H1 (cell line): ENCODE data around the gene PSD. TPM values are rescaled to one million over a fixed set of nuclear protein-coding genes. Genes with fewer than 3 reads are reported as not detected.

ENCODE experiments used
- CTCF ChIA-PET: fragments of 300-600 bp; sonication (Branson Sonifier 250); formaldehyde crosslinking; loops from one replicate; lab custom pipeline; 2021; ENCODE audit not compliant: partially characterized antibody; lab: Charles Lee
- POLR2A ChIA-PET: fragments of 300-600 bp; sonication (Branson Sonifier 250); formaldehyde crosslinking; loops from one replicate; lab custom pipeline; 2021; ENCODE audit warnings: inconsistent platforms; ENCODE audit not compliant: partially characterized antibody; lab: Charles Lee
- DNase-seq, 2 experiments: peaks; one replicate each; pipeline versions ENCODE4 v3.0.0 to v3.0.0-alpha.2; 2010 to 2022; ENCODE audit warnings: low spot score in 2 of 2, low read depth in 1 of 2, mixed read lengths in 1 of 2
- FAIRE-seq: peaks from 2 replicates; lab custom pipeline; 2011; peaks lifted over from hg19 to GRCh38; lab: Jason Lieb, UNC
- H2AFZ ChIP-seq: 2 replicates; pipeline ENCODE4 v1.8.1; 2012; ENCODE audit warnings: low read length, inconsistent platforms
- H2AK5ac ChIP-seq: 2 replicates; pipeline ENCODE4 v1.6.1; 2013; ENCODE audit warnings: low read depth, low read length
- H2BK120ac ChIP-seq: replicated peaks from 2 replicates; pipeline ENCODE3; 2013; ENCODE audit warnings: low read depth, low read length, inconsistent platforms
- H2BK12ac ChIP-seq: 2 replicates; pipeline ENCODE4 v1.6.1; 2013; ENCODE audit warnings: low read depth, low read length
- H2BK15ac ChIP-seq: 2 replicates; pipeline ENCODE4 v1.6.1; 2013; ENCODE audit warnings: low read length
- H2BK20ac ChIP-seq: 2 replicates; pipeline ENCODE4 v1.6.1; 2013; ENCODE audit warnings: low read length
- H2BK5ac ChIP-seq: 2 replicates; pipeline ENCODE4 v1.6.1; 2013; ENCODE audit warnings: low read depth, low read length
- H3K14ac ChIP-seq: 2 replicates; pipeline ENCODE4 v1.6.1; 2013; ENCODE audit warnings: inconsistent platforms; ENCODE audit not compliant: insufficient read length
- H3K18ac ChIP-seq: 2 replicates; pipeline ENCODE4 v1.6.1; 2013; ENCODE audit warnings: low read length; ENCODE audit errors: extremely low read depth
- H3K23ac ChIP-seq: 2 replicates; pipeline ENCODE4 v1.6.1; 2013; ENCODE audit warnings: inconsistent platforms; ENCODE audit not compliant: insufficient read length
- H3K23me2 ChIP-seq: 2 replicates; pipeline ENCODE4 v1.6.1; 2013; ENCODE audit warnings: low read depth, low read length
- H3K27ac ChIP-seq: 2 replicates; pipeline ENCODE4 v1.6.1; 2011; ENCODE audit warnings: low read depth, low read length, inconsistent platforms
- H3K27me3 ChIP-seq, 4 experiments: replicated peaks in 1 of 4; 1 replicate in 1 of 4; 2 replicates in 3 of 4; pipeline versions ENCODE4 v1.6.1 to v1.8.1; 2011 to 2013; ENCODE audit warnings: low read length in 3 of 4, mild to moderate bottlenecking in 3 of 4, inconsistent platforms in 2 of 4, mixed read lengths in 2 of 4, moderate library complexity in 1 of 4; ENCODE audit not compliant: control insufficient read depth in 3 of 4, insufficient read depth in 3 of 4; ENCODE audit errors: extremely low read depth in 1 of 4
- H3K36me3 ChIP-seq, 4 experiments: 2 replicates each; pipeline versions ENCODE4 v1.6.1 to v1.8.1; 2011 to 2013; ENCODE audit warnings: mild to moderate bottlenecking in 4 of 4, low read length in 3 of 4, moderate library complexity in 2 of 4, control low read depth in 1 of 4, inconsistent platforms in 1 of 4; ENCODE audit not compliant: insufficient read depth in 4 of 4, control insufficient read depth in 2 of 4
- H3K4ac ChIP-seq: replicated peaks from 2 replicates; pipeline ENCODE3; 2013; ENCODE audit warnings: low read length, low read depth, mixed read lengths, inconsistent platforms; ENCODE audit not compliant: insufficient read length
- H3K4me1 ChIP-seq, 4 experiments: replicated peaks in 1 of 4; 1 replicate in 1 of 4; 2 replicates in 3 of 4; pipeline versions ENCODE4 v1.6.1 to v1.8.1; 2011 to 2013; ENCODE audit warnings: low read length in 3 of 4, inconsistent platforms in 2 of 4, mixed read lengths in 1 of 4; ENCODE audit not compliant: insufficient read depth in 4 of 4, control insufficient read depth in 3 of 4
- H3K4me2 ChIP-seq, 2 experiments: 2 replicates each; pipeline versions ENCODE4 v1.6.1 to v1.8.1; 2011 to 2013; ENCODE audit warnings: low read depth in 2 of 2, low read length in 2 of 2, control low read depth in 1 of 2, inconsistent platforms in 1 of 2, mild to moderate bottlenecking in 1 of 2; ENCODE audit not compliant: insufficient read depth in 1 of 2
- H3K4me3 ChIP-seq, 4 experiments: fragments of 200-600, 300-600 bp in 1 of 4; sonication (generic), shearing (Covaris generic), sonication (Bioruptor Twin) in 1 of 4; 2 replicates each; pipeline versions ENCODE4 v1.5.1 to v1.8.1; 2011 to 2016; ENCODE audit warnings: low read length in 4 of 4, low read depth in 3 of 4, control low read depth in 2 of 4, inconsistent platforms in 2 of 4, mild to moderate bottlenecking in 2 of 4, mixed read lengths in 1 of 4, moderate library complexity in 1 of 4; ENCODE audit not compliant: insufficient read depth in 2 of 4; ENCODE audit errors: extremely low read depth in 1 of 4
- H3K56ac ChIP-seq: replicated peaks from 2 replicates; pipeline ENCODE3; 2013; ENCODE audit warnings: low read depth, mild to moderate bottlenecking, mixed read lengths, low read length, inconsistent platforms; ENCODE audit not compliant: insufficient read length
- H3K79me1 ChIP-seq: 2 replicates; pipeline ENCODE4 v1.6.1; 2013; ENCODE audit warnings: low read depth, low read length, control low read depth
- H3K79me2 ChIP-seq, 2 experiments: 2 replicates each; pipeline versions ENCODE4 v1.6.1 to v1.8.1; 2012 to 2013; ENCODE audit warnings: low read length in 2 of 2, mild to moderate bottlenecking in 2 of 2, inconsistent platforms in 1 of 2; ENCODE audit not compliant: insufficient read depth in 2 of 2, control insufficient read depth in 1 of 2
- H3K9ac ChIP-seq, 4 experiments: replicated peaks in 1 of 4; 1 replicate in 1 of 4; 2 replicates in 3 of 4; pipeline versions ENCODE4 v1.6.1 to v1.8.1; 2011 to 2013; ENCODE audit warnings: low read depth in 3 of 4, low read length in 3 of 4, control low read depth in 2 of 4, mild to moderate bottlenecking in 2 of 4, moderate library complexity in 2 of 4, inconsistent platforms in 1 of 4; ENCODE audit errors: extremely low read depth in 1 of 4
- H3K9me3 ChIP-seq, 2 experiments: 2 replicates each; pipeline versions ENCODE4 v1.6.1 to v1.8.1; 2012 to 2013; ENCODE audit warnings: mild to moderate bottlenecking in 2 of 2, moderate library complexity in 2 of 2, control low read depth in 1 of 2, inconsistent platforms in 1 of 2, low read depth in 1 of 2, low read length in 1 of 2, mixed read lengths in 1 of 2; ENCODE audit not compliant: insufficient read depth in 2 of 2
- H4K20me1 ChIP-seq, 2 experiments: replicated peaks in 1 of 2; 2 replicates each; pipeline versions ENCODE3 to v1.8.1; 2011 to 2013; ENCODE audit warnings: inconsistent platforms in 2 of 2, low read length in 2 of 2, mild to moderate bottlenecking in 1 of 2; ENCODE audit not compliant: insufficient read depth in 2 of 2, control insufficient read depth in 1 of 2
- H4K5ac ChIP-seq: 2 replicates; pipeline ENCODE4 v1.6.1; 2013; ENCODE audit warnings: low read length, low read depth, mixed read lengths, inconsistent platforms; ENCODE audit not compliant: insufficient read length
- H4K8ac ChIP-seq: 2 replicates; pipeline ENCODE4 v1.8.0; 2013; ENCODE audit warnings: mild to moderate bottlenecking, moderate library complexity, low read length, inconsistent platforms; ENCODE audit not compliant: insufficient read depth; ENCODE audit errors: extremely low read depth
- H4K91ac ChIP-seq: replicated peaks from 2 replicates; pipeline ENCODE3; 2013; ENCODE audit warnings: low read length, mixed read lengths, inconsistent platforms; ENCODE audit not compliant: insufficient read length
- ATF3 ChIP-seq: IDR thresholded peaks from 2 replicates; pipeline ENCODE4 v1.6.1; 2011; ENCODE audit warnings: low read depth, mild to moderate bottlenecking, low read length; ENCODE audit not compliant: insufficient read depth
- CTBP2 ChIP-seq: IDR thresholded peaks from 2 replicates; pipeline ENCODE4 v1.7.0; 2011; ENCODE audit warnings: borderline replicate concordance, mild to moderate bottlenecking, moderate library complexity, mixed read lengths, low read length; ENCODE audit not compliant: insufficient read depth, insufficient read length
- CTCF ChIP-seq, 3 experiments: IDR thresholded peaks; 1 replicate in 2 of 3; 2 replicates in 1 of 3; pipeline versions ENCODE4 v1.5.1 to v1.6.1; 2011; ENCODE audit warnings: low read length in 3 of 3, mild to moderate bottlenecking in 3 of 3, inconsistent platforms in 2 of 3, low read depth in 1 of 3, moderate library complexity in 1 of 3; ENCODE audit not compliant: insufficient read depth in 1 of 3; ENCODE audit errors: control extremely low read depth in 1 of 3
- SRF ChIP-seq: IDR thresholded peaks from 2 replicates; pipeline ENCODE4 v1.6.1; 2011; ENCODE audit warnings: mild to moderate bottlenecking, low read depth, low read length, moderate library complexity
- WGBS, 2 experiments: shearing (Covaris generic) in 1 of 2; methylation state at CpG; one replicate each; pipeline versions ENCODE4 v1.1.6 to v1.1.7; 2013 to 2015; ENCODE audit warnings: low lambda C conversion rate in 2 of 2, mixed read lengths in 2 of 2, inconsistent platforms in 1 of 2, low coverage in 1 of 2, missing lambda C conversion rate in 1 of 2; ENCODE audit not compliant: insufficient replicate concordance in 2 of 2, insufficient coverage in 1 of 2, insufficient read length in 1 of 2; ENCODE audit errors: extremely low coverage in 1 of 2, missing lambda C conversion rate in 1 of 2; 5-methylcytosine and 5-hydroxymethylcytosine counted together
- polyA plus RNA-seq, 7 experiments: library from polyadenylated mRNA; depleted of rRNA in 3 of 7; stranded (reverse) in 5 of 7; unstranded in 2 of 7; fragments of >200 nt in 5 of 7; fragments of 200-250 nt in 2 of 7; gene quantifications; 1 replicate in 5 of 7; 2 replicates in 1 of 7; 4 replicates in 1 of 7; pipeline versions ENCODE4 v1.2.1 to v1.2.3, GENCODE V29; 2011 to 2013; ENCODE audit warnings: missing spikeins in 2 of 7, mixed read lengths in 2 of 7
- total RNA-seq: library from RNA; stranded (reverse); fragmentation: NEBNext Ultra II Directional; extraction: Animal tissue kit (Norgen Biotek cat#: 25700); gene quantifications from 2 replicates; pipeline ENCODE4 v1.2.1, GENCODE V29; 2021

Gene PSD
- total and polyA plus RNA-seq, 2 of the 8 experiments (the other 6 are each of a cell fraction or from before 2014, with no cell fraction given), result 5.4 to 6.0 TPM

GRCh38 chr10:102444851-102445250 lies 26.3 kb upstream of the PSD start:
- no peak for DNase-seq
- no peak for FAIRE-seq
- Histone ChIP-seq H2AFZ (no peak overlapping the region), H4K91ac (no peak overlapping the region), H3K4me3 (no peak overlapping the region), H2AK5ac (no peak overlapping the region), H3K56ac (no peak overlapping the region), H2BK12ac (no peak overlapping the region), H3K79me1 (no peaks in the 10 kb centered on the region), H3K23ac (no peak overlapping the region), H4K5ac (no peak overlapping the region), H2BK20ac (no peak overlapping the region), H3K27me3 (no peaks in the 10 kb centered on the region), H2BK120ac (no peak overlapping the region), H3K9ac (no peak overlapping the region), H3K79me2 (no peaks in the 10 kb centered on the region), H3K27ac (no peak overlapping the region), H2BK15ac (no peak overlapping the region), H3K14ac (no peak overlapping the region), H3K18ac (no peak overlapping the region), H3K36me3 (no peaks in the 10 kb centered on the region), H3K9me3 (no peaks in the 10 kb centered on the region), H3K4me1 (peaks cover 0 to 4% (median 2%) of the 10 kb centered on the region in 4 experiments; a peak in 4 of 7 replicates), H4K8ac (no peak overlapping the region), H4K20me1 (no peaks in the 10 kb centered on the region), H2BK5ac (no peak overlapping the region), H3K23me2 (no peaks in the 10 kb centered on the region; the same call in 1 of the 2 replicates), H3K4ac (no peak overlapping the region), H3K4me2 (no peak overlapping the region)
- CTCF ChIA-PET, result interaction anchor here (1.2 kb wide), 1 partner anchor 32 kb away, joined by 5 read pairs; no protein-coding TSS in a partner anchor
- POLR2A ChIA-PET, result no interaction called here
- 82% methylated on average over 2 of the region's 2 CpGs; no CpG with 5 or more reads in 1 of the 2 experiments for WGBS, 2 experiments
- TF ChIP-seq SRF (no peak), CTBP2 (no peak), CTCF (IDR thresholded peaks at IDR 0.05; ENCODE audit: control extremely low read depth in 1 of 3, insufficient read depth in 1 of 3, low read depth in 1 of 3, low read length in 3 of 3) (no peak), ATF3 (no peak)
